HFF-Myc (cell line): ENCODE data around the gene SPTLC1.

Source experiments
- DNase-seq: peaks from one replicate; pipeline ENCODE4 v3.0.0-alpha.2; 2011; ENCODE audit warnings: low read depth; ENCODE audit errors: extremely low read depth
- H3K4me3 ChIP-seq: replicated peaks from 2 replicates; pipeline ENCODE4 v1.5.1; 2011; ENCODE audit warnings: low read depth, mild to moderate bottlenecking, control low read depth, low read length
- CTCF ChIP-seq: IDR thresholded peaks from 2 replicates; pipeline ENCODE4 v1.5.1; 2012; ENCODE audit warnings: mild to moderate bottlenecking, low read depth, low read length, control low read depth; ENCODE audit errors: missing control alignments

Gene SPTLC1

DNA sequence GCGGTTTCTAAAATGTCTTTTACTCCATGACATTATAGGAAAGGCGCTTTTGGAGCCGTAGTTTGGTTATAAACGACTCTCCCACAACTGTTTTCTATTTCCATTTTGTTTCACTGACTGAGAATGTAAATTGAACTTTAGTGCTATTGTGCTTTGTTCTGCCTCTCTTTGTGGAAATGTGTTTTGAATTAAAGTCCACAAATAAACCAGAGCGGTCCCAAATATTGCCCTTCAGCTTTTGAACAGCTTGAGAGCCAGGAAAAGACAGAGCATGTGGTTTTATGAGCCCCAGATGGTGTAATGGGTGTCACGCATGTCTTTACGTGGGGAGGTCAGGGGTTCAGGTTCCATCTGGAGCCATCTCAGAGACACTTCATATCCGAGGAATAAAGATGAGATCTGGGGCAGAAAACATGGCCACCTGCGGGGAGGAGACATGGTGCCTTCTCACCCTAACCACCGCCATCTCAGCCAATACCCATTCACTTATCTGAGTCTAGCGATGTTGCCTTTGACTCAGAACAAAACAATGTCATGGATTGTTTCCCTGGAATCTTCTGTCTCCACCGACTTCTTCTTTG, 122.7 kb downstream of the SPTLC1 start:
- peak; percentile 100 for DNase-seq
- TF ChIP-seq CTCF = no peak
- H3K4me3 ChIP-seq = peak overlapping the region; percentile 35; the same call in 1 of the 2 replicates

- no peak for TF ChIP-seq CTCF
- DNase-seq = peak; percentile 61
- peak overlapping the region; percentile 35 for H3K4me3 ChIP-seq
These were observed 123.4 kb downstream of the SPTLC1 start for GRCh38 chr9:91991721-91992341.

GRCh38 chr9:91986248-91986647, 129.0 kb downstream of the SPTLC1 start:
- DNase-seq = no peak
- H3K4me3 ChIP-seq = no peak overlapping the region
- TF ChIP-seq CTCF = no peak

DNA sequence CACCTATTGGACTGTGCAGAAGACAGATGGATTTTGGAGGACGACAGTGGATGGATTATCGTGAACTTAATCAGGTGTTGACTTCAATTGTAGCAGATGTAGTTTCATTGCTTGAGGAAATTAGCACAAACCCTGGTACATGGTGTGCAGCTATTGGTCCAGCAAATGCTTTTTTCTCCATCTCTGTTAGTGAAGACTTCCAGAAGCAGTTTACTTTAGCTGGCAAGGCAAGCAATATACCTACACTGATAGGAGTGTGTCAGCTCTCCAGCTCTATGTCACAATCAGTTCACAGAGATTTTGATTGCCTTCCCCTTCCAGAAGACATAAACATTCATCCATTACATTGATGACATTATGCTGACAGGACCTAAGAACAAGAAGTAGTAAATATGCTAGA, 129.5 kb downstream of the SPTLC1 start:
- DNase-seq = no peak
- TF ChIP-seq CTCF = no peak
- no peak overlapping the region for H3K4me3 ChIP-seq
